CD4-positive, alpha-beta T cell treated with Interleukin-6 for 4 hours (primary cell): Measurements from ENCODE around the gene IL34.
"Not testable (repeated sequence)": the region's sequence is repeated elsewhere in the genome, so short reads cannot be mapped to it uniquely, and the experiment has no call there.

Source experiments
- DNase-seq: peaks from one replicate; pipeline ENCODE4 v3.0.0-alpha.2; 2020; ENCODE audit warnings: mixed read lengths

The IL34 gene

GRCh38 chr16:70632273-70632672 lies 14.1 kb upstream of the IL34 start:
- DNase-seq, result no peak

- DNase-seq, result not testable (repeated sequence)
These were observed 12.7 kb upstream of the IL34 start for GRCh38 chr16:70633617-70634016.

- DNase-seq, result no peak
These were observed 11.5 kb upstream of the IL34 start for GRCh38 chr16:70634861-70635260.

GRCh38 chr16:70635336-70636016 lies 10.9 kb upstream of the IL34 start:
- DNase-seq, result no peak

- no peak for DNase-seq
These were observed 7.3 kb upstream of the IL34 start for GRCh38 chr16:70638814-70639792.

- no peak for DNase-seq
These were observed 3.7 kb upstream of the IL34 start for GRCh38 chr16:70642633-70643032.

GRCh38 chr16:70643264-70643663 lies 3.1 kb upstream of the IL34 start:
- DNase-seq, result not testable (repeated sequence)

- DNase-seq, result no peak
These were observed 1.4 kb upstream of the IL34 start for GRCh38 chr16:70644763-70645597.

GRCh38 chr16:70647441-70648359 lies 1.3 kb downstream of the IL34 start:
- no peak for DNase-seq

GRCh38 chr16:70648606-70649005 lies 2.2 kb downstream of the IL34 start:
- DNase-seq, result no peak

- no peak for DNase-seq
These were observed 2.9 kb downstream of the IL34 start for GRCh38 chr16:70649300-70649699.

- DNase-seq, result no peak
These were observed 3.9 kb downstream of the IL34 start for GRCh38 chr16:70650216-70650615.

GRCh38 chr16:70651524-70651923 lies 5.2 kb downstream of the IL34 start:
- no peak for DNase-seq

- no peak for DNase-seq
These were observed 6.0 kb downstream of the IL34 start for GRCh38 chr16:70652322-70652721.

- no peak for DNase-seq
These were observed 7.0 kb downstream of the IL34 start for GRCh38 chr16:70653406-70653805.

- DNase-seq, result peak; percentile 79
These were observed 7.7 kb downstream of the IL34 start for GRCh38 chr16:70653809-70654771.

GRCh38 chr16:70656065-70656711 lies 9.8 kb downstream of the IL34 start:
- DNase-seq, result no peak

GRCh38 chr16:70656712-70657263 lies 10.4 kb downstream of the IL34 start:
- no peak for DNase-seq

GRCh38 chr16:70657956-70658355 lies 11.6 kb downstream of the IL34 start:
- DNase-seq, result no peak

GRCh38 chr16:70658921-70659320 lies 12.6 kb downstream of the IL34 start:
- DNase-seq, result no peak
